Gastrocnemius medialis (tissue), 4 donors: ENCODE data around the gene ITPR1. TPM values are rescaled to one million over a fixed set of nuclear protein-coding genes. Genes with fewer than 3 reads are reported as not detected.

Experiments
- ATAC-seq, 2 donors: fragments of 150-250 bp; one replicate each; pipeline ENCODE4 v1.9.1; 2016
- DNase-seq, 2 donors: peaks; one replicate each; pipeline ENCODE4 v3.0.0-alpha.2; 2019
- H3K27ac ChIP-seq, 4 donors: fragments of 200-600 bp; sonication (generic); 1 replicate in 1 of 4; 2 replicates in 3 of 4; pipeline ENCODE4 v1.5.1; 2016 to 2018; ENCODE audit warnings: mild to moderate bottlenecking in 2 of 4, moderate library complexity in 1 of 4
- H3K27me3 ChIP-seq, 3 donors: fragments of 200-600 bp; sonication (generic) in 2 of 3; 1 replicate in 1 of 3; 2 replicates in 2 of 3; pipeline versions ENCODE4 v1.5.1 to v1.6.0; 2016 to 2019; ENCODE audit warnings: mild to moderate bottlenecking in 1 of 3, moderate library complexity in 1 of 3
- H3K36me3 ChIP-seq, 2 donors: fragments of 200-600 bp; sonication (generic) in 1 of 2; one replicate each; pipeline ENCODE4 v1.5.1; 2017 to 2018
- H3K4me1 ChIP-seq, 2 donors: fragments of 200-600 bp; sonication (generic) in 1 of 2; one replicate each; pipeline ENCODE4 v1.5.1; 2016 to 2017; ENCODE audit warnings: mild to moderate bottlenecking in 2 of 2
- H3K4me3 ChIP-seq, 4 donors: fragments of 200-600 bp; sonication (generic) in 3 of 4; 1 replicate in 1 of 4; 2 replicates in 3 of 4; pipeline ENCODE4 v1.5.1; 2016 to 2019; ENCODE audit warnings: mild to moderate bottlenecking in 2 of 4
- H3K9me3 ChIP-seq, 3 donors: fragments of 200-600 bp; sonication (generic) in 2 of 3; 1 replicate in 1 of 3; 2 replicates in 2 of 3; pipeline ENCODE4 v1.5.1; 2016 to 2019
- POLR2A ChIP-seq, 2 donors: fragments of 450-650 bp; IDR thresholded peaks; one replicate each; pipeline ENCODE4 v1.6.1; 2017; ENCODE audit warnings: antibody characterized with exemption in 2 of 2, mild to moderate bottlenecking in 2 of 2, moderate library complexity in 2 of 2
- in situ Hi-C, 4 donors: fragments of 200-750 bp; cut with MboI; loops; one replicate each; pipeline versions ENCODE4 v1.15.0 to v1.8.0; 2017; ENCODE audit warnings: low sequenced_read_pairs in 4 of 4
- intact Hi-C: fragments of 100-400 bp; cut with DNase I; formaldehyde crosslinking; loops from one replicate; pipeline ENCODE4 v1.15.1; 2023; ENCODE audit warnings: low total_unique reads
- total RNA-seq, 4 donors: library from RNA; depleted of rRNA; stranded (reverse); fragments of >200 nt; gene quantifications; one replicate each; pipeline versions ENCODE4 v1.1.0 to v1.2.3, GENCODE V29; 2016
- TF ChIP-seq, protein P1 (sequence below), 5 experiments: fragments of 450-650 bp in 3 of 5; fragments of 200-600 bp in 2 of 5; sonication (generic) in 2 of 5; IDR thresholded peaks in 4 of 5; conservative IDR thresholded peaks in 1 of 5; 1 replicate in 4 of 5; 2 replicates in 1 of 5; pipeline ENCODE4 v1.5.1; 2016 to 2019; ENCODE audit warnings: antibody characterized with exemption in 5 of 5, mild to moderate bottlenecking in 3 of 5, moderate library complexity in 3 of 5

ITPR1 gene
- total RNA-seq, 4 donors from 2014 or later = 5.5 to 21.7 (median 11.3) TPM

DNA sequence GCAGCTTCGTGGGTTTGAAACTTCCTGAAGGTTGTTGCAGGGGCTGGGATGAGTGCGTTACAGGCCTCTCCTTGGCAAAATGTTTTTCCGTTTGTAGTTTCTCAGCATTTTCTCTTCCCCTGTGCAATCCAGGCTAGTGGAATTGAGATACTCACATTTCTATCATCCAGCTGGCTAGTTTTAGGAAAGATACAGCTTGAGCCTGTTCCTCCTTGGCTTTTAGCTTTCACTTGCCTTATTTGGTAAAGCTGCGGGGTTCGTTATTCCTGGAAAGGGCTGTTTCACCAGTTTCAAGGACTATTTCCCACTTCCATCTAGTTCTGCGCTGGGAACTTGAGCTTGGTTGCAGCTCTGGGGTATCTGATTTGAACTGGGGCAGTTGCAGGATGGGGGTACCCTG, 90.3 kb downstream of the ITPR1 start:
- DNase-seq (no peak), ATAC-seq (peak; percentile 56 to 57)
- intact Hi-C loops (loop anchor here (5.0 kb wide), 1 partner anchor 91 kb away; the partner anchor contains the start of gene ITPR1), in situ Hi-C loops (no loop called here)
- peak overlapping the region; percentile 46 to 67 (median 58) for H3K27ac ChIP-seq
- no peaks in the 10 kb centered on the region for H3K36me3 ChIP-seq
- peak overlapping the region in 2 of 4 donors; percentile 23 to 49 for H3K4me3 ChIP-seq
- H3K9me3 ChIP-seq = no peaks in the 10 kb centered on the region
- H3K4me1 ChIP-seq = peaks cover 3 to 10% of the 10 kb centered on the region in 2 donors
- no peaks in the 10 kb centered on the region for H3K27me3 ChIP-seq
- TF ChIP-seq, protein P1, sequence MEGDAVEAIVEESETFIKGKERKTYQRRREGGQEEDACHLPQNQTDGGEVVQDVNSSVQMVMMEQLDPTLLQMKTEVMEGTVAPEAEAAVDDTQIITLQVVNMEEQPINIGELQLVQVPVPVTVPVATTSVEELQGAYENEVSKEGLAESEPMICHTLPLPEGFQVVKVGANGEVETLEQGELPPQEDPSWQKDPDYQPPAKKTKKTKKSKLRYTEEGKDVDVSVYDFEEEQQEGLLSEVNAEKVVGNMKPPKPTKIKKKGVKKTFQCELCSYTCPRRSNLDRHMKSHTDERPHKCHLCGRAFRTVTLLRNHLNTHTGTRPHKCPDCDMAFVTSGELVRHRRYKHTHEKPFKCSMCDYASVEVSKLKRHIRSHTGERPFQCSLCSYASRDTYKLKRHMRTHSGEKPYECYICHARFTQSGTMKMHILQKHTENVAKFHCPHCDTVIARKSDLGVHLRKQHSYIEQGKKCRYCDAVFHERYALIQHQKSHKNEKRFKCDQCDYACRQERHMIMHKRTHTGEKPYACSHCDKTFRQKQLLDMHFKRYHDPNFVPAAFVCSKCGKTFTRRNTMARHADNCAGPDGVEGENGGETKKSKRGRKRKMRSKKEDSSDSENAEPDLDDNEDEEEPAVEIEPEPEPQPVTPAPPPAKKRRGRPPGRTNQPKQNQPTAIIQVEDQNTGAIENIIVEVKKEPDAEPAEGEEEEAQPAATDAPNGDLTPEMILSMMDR (IDR thresholded peaks at IDR 0.05 in 4 of 5, conservative IDR thresholded peaks at IDR 0.05 in 1 of 5) = no peak
- no peak for TF ChIP-seq POLR2A (IDR thresholded peaks at IDR 0.05)

DNA sequence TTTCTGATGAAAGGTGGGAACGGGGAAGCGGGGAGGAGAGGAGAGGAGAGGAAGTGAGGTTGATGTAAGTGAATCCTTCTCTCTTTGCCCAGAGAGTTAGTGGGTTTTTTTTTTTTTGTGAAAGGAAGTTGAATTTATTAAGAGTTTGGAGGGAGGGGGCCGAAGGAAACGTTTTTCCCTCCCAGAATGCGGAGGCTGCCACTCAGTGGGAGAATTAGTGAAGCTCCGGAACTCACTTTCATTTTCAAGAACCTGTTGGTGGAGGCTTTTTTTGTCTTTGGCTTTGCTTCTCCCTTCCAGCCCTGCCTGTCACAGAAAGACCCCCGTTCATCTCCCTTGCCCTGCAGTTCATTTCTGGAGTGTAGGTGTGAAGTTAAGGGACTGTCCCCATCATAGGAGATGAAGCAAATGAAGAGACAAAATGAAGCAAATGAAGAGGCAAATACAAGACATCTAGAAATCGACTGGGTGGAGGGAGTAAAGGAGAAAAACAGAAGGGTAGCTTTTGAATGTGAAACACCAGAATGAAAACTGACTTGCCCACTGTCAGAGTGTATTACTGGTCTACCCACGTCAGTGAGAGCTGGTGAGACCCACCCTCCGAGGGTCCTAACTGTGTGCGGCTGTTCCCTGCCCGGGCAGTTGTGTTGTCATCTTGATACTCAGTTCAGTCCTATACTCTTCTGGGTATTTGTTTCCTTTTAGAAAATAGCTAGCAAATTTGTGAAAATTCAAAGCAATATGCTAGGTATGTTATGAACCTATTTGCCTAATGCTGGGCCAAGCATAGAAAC, 91.5 kb downstream of the ITPR1 start:
- DNase-seq = no peak
- TF ChIP-seq, protein P1 (IDR thresholded peaks at IDR 0.05 in 4 of 5, conservative IDR thresholded peaks at IDR 0.05 in 1 of 5) = no peak
- no peak for TF ChIP-seq POLR2A (IDR thresholded peaks at IDR 0.05)
- peaks cover 3 to 10% of the 10 kb centered on the region in 2 donors for H3K4me1 ChIP-seq

DNA sequence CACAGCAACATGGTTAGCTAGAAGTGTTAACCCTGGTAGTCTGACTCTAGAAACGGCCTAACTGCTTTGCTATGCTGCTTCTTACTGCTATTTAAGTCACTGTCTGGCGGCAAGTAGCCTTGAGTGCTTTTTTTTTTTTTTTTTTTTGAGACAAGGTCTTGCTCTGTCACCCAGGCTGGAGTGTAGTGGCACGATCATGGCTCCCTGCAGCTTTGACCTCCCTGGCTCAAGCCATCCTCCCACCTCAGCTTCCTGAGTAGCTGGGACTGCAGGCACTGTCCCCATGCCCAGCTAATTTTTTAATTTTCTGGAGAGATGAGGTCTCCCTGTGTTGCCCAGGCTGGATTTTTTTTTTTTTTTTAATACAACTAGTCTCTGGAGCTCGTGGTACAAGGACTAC, 93.2 kb downstream of the ITPR1 start:
- Histone ChIP-seq H3K4me3 (no peak overlapping the region), H3K4me1 (peaks cover 3 to 9% of the 10 kb centered on the region in 2 donors), H3K36me3 (no peaks in the 10 kb centered on the region), H3K27ac (no peak overlapping the region), H3K9me3 (no peaks in the 10 kb centered on the region), H3K27me3 (no peaks in the 10 kb centered on the region)
- ATAC-seq (no peak), DNase-seq (no peak)
- in situ Hi-C loops = no loop called here
- intact Hi-C loops = no loop called here
- TF ChIP-seq, protein P1 (IDR thresholded peaks at IDR 0.05 in 4 of 5, conservative IDR thresholded peaks at IDR 0.05 in 1 of 5) = no peak
- no peak for TF ChIP-seq POLR2A (IDR thresholded peaks at IDR 0.05)

More for the DNA sequence above, 91.5 kb downstream of the ITPR1 start:
- peak overlapping the region; percentile 46 to 67 (median 58) for H3K27ac ChIP-seq
- H3K9me3 ChIP-seq = no peaks in the 10 kb centered on the region
- in situ Hi-C loops = no loop called here
- no peaks in the 10 kb centered on the region for H3K36me3 ChIP-seq
- ATAC-seq = peak; percentile 28 to 40
- no peaks in the 10 kb centered on the region for H3K27me3 ChIP-seq
- intact Hi-C loops = loop anchor here (5.0 kb wide), 1 partner anchor 92 kb away; the partner anchor contains the start of gene ITPR1
- peak overlapping the region; percentile 32 to 49 (median 39) for H3K4me3 ChIP-seq

DNA sequence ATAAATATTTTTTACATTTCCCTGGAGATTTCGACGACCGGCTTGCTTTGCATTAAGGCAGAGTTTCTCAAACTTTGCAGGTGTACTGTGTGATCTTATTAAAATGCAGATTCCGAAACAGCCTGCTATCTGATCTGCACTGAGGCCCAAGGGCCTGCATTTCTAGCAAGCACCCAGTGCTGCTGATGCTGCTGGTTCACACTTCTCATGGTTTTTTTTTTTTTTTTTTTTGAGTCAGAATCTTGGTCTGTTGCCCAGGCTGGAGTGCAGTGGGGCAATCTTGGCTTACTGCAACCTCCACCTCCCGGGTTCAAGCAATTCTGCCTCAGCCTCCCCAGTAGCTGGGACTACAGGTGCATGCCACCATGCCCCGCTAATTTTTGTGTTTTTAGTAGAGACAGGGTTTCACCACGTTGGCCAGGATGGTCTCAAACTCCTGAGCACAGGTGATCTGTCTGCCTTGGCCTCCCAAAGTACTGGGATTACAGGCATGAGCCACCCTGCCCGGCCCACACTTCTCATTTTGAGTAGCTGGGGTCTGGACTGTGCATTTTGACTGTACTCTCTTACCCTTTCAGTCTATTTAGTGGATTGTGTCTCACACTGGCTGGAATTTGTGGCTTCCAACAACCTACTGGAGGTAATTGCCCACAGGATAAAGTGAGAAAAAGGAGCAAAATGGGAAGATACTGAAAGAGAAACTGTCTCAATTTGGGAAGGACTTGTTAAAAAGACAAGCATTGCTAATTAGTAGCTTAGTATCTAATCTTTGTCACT, 94.1 kb downstream of the ITPR1 start:
- no peak for ATAC-seq
- Histone ChIP-seq H3K27ac (no peak overlapping the region), H3K27me3 (no peaks in the 10 kb centered on the region)

More for the DNA sequence above, 94.1 kb downstream of the ITPR1 start:
- Histone ChIP-seq H3K4me3 (no peak overlapping the region), H3K4me1 (peaks cover 3 to 6% of the 10 kb centered on the region in 2 donors), H3K9me3 (no peaks in the 10 kb centered on the region), H3K36me3 (no peaks in the 10 kb centered on the region)
- DNase-seq = no peak
- TF ChIP-seq, protein P1 (IDR thresholded peaks at IDR 0.05 in 4 of 5, conservative IDR thresholded peaks at IDR 0.05 in 1 of 5) = no peak
- TF ChIP-seq POLR2A (IDR thresholded peaks at IDR 0.05) = no peak
- intact Hi-C loops (no loop called here), in situ Hi-C loops (no loop called here)
